ENCODE results near the gene RASAL1. TPM values are rescaled to one million over a fixed set of nuclear protein-coding genes. Genes with fewer than 3 reads are reported as not detected.
A peak's percentile ranks its signal among the peaks of the same experiment; 100 is the strongest.

The RASAL1 gene, protein sequence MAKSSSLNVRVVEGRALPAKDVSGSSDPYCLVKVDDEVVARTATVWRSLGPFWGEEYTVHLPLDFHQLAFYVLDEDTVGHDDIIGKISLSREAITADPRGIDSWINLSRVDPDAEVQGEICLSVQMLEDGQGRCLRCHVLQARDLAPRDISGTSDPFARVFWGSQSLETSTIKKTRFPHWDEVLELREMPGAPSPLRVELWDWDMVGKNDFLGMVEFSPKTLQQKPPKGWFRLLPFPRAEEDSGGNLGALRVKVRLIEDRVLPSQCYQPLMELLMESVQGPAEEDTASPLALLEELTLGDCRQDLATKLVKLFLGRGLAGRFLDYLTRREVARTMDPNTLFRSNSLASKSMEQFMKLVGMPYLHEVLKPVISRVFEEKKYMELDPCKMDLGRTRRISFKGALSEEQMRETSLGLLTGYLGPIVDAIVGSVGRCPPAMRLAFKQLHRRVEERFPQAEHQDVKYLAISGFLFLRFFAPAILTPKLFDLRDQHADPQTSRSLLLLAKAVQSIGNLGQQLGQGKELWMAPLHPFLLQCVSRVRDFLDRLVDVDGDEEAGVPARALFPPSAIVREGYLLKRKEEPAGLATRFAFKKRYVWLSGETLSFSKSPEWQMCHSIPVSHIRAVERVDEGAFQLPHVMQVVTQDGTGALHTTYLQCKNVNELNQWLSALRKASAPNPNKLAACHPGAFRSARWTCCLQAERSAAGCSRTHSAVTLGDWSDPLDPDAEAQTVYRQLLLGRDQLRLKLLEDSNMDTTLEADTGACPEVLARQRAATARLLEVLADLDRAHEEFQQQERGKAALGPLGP
- 2.3 and 2.6 TPM in 2 replicates for total RNA-seq (2014; rRNA removed; shearing (Covaris generic))
- 34.5 and 45.6 TPM in 2 replicates for polyA plus RNA-seq (2014; cell fraction: nucleus; rRNA removed)

DNA sequence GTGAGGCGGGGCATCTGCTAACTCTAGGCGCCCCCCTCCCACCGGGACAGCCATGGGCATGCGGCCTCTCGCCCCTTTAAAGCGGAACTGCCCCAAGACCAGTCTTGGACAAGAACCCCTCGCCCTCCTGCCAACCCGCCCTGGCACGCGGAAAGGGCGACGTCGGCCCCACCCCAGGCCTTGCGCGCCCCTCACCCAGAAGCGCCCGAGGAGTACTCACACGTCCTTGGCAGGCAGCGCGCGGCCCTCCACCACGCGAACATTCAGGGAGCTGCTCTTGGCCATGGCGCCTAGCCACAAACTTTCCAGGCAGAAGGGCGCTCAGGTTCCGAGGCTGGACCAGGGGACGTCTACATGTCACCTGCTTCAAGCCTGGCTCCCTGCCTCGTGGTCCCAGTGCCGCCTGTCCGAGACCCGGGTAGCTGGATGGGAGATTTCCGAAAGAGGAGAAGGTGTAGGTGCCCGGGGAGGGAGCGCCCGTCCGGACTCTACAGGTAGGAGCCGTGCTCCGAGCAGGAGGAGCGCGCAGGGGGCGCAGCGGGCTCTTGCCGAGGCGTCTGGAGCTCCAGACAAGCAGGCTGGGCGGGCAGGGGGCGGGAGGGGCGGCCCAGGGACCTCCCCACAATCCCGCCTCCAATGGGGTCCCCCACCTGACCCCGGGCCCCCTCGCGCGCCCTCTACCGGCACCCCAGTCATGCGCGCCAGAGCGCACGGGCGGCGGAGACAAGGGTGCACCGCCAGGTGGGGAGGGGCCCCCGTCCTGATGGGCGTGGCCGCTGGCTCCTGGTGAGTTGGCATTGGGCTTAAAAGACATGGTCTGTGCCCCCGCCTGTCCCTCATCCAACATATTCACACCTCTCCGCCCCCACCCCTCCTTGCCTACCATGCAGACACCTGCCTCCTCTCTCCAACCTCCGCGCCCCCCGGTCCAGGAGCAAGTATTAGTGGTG, at the start of gene RASAL1:
Gene RASAL1, minus strand, starts transcription at position 584 of the 950 bp plus-strand sequence. Its CDS starts 299 bp downstream, at position 285.
- peak; percentile 69 for DNase-seq (ENCODE audit: extremely low read depth, low read depth)

DNA sequence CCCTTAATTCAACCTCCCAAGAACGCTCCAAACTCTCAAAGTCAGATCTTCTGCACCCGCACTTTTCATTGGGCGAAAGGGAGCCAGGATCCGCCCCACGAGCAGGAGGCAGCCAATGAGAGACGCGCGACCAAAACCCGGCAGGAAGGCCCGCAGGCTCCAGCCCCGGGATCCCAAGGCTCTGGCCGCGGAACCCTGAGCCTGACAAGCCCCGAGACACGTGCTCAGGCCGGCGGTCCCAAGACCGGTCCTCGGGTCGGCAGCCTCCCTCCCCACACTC, 49.3 kb upstream of the RASAL1 start:
- DNase-seq (ENCODE audit: extremely low read depth, low read depth) = peak; percentile 89

DNA sequence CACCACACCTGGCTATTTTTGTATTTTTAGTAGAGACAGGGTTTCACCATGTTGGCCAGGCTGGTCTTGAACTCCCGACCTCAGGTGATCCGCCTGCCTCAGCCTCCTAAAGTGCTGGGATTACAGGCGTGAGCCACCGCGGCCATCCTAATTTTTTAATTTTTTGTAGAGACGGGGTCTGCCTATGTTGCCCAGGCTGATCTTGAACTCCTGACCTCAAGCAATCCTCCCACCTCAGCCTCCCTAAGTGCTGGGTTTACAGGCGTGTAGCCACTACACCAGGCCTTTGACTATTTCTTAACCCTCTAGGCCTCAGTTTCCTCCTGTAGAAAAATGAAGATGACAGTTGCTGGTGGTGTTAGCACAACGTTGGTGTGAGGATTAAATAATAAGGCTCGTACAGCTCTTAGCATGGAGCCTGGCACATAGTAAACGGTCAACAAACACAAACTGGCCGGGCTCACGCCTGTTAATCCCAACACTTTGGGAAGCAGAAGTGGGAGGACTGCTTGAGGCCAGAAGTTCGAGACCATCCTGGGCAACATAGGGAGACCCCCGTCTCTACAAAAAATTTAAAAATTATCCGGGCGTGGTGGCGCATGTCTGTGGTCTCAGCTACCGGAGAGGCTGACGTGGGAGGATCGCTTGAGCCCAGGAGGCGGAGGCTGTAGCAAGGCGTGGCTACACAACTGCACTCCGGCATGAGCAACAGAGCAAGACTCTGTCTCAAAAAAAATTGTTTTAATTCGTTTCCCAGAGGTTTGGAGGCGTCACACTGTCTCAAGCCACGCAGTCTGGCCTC, 48.7 kb upstream of the RASAL1 start:
- DNase-seq (ENCODE audit: extremely low read depth, low read depth) = no peak

DNA sequence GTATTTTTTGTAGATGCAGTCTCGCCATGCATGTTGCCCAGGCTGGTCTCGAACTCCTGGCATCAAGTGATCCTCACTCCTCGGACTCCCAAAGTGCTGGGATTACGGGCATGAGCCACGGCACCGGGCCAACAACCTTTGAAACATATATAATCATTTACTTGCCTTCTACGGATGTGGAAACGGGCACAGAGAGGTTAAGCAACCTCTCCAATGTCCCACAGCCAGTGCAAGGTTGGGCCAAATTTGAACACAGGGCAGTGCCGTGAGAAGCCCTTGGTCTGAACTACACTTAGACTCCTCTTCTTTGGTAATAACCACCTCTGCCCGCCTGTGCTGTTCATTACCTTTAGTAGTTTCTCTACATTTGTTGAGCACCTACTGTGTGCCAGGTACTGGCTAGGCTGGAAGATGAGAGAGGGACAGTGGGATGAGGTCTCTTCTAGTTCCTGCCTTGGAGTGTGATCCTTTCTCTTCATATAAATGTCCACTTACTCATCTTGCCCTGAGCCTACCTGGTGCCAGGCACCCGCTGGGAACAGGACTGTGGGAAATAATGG, 47.5 kb upstream of the RASAL1 start:
- DNase-seq (ENCODE audit: extremely low read depth, low read depth) = no peak

DNA sequence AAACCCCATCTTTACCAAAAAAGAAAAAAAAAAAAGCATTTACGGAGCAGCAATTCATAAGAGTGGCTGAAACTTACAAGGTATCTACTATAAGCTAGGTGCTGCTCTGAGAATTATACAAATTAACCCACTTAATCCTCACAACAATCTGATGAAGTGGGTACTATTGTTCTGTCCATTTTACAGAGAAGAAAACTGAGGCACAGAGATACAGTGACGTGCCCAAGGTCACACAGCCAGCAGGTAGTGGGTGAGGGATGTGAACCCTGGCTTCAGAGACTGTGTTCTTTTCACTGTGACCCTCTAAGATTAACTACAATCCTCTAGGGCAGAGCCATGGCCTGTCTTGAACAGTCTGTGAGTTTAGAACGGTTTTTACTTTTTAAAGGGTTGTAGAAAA, 46.4 kb upstream of the RASAL1 start:
- no peak for DNase-seq (ENCODE audit: extremely low read depth, low read depth)

DNA sequence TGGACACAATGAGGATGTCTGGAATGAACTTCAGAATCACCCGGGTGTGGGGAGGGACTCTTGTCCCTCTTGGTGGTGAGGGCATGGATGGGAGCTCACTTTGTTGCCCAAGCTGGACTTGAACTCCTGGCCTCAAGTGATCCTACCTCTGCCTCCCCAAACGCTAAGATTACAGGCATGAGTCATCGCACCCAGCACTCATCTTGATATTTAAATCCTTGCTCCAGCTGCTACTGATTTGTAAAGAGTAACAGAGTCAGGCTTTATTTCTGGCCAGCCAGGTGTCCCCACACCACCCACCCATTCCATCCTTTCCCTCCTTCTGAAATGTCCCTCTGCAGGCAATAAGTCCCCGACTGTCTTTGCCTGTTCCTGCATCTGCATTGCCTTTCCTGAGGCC, 44.8 kb upstream of the RASAL1 start:
- DNase-seq (ENCODE audit: extremely low read depth, low read depth) = no peak

DNA sequence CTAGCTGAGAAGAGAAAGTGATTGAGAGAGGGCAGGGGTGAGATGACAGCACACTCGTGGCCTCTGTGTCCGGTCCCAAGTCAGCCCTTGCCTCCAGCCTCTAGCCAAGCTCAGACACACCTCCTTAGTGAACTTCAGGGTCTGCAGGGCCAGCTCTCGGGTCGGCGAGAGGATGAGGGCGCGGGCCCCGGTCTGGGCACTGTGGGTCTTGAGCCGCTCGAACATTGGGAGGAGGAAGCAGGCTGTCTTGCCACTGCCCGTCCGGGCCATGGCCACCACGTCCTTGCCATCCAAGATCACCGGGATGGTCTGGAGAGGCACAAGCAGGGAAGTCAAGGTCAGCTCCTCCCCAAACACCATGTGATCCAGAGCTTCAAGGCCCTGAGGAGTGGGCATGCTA, 43.5 kb upstream of the RASAL1 start:
- no peak for DNase-seq (ENCODE audit: extremely low read depth, low read depth)

DNA sequence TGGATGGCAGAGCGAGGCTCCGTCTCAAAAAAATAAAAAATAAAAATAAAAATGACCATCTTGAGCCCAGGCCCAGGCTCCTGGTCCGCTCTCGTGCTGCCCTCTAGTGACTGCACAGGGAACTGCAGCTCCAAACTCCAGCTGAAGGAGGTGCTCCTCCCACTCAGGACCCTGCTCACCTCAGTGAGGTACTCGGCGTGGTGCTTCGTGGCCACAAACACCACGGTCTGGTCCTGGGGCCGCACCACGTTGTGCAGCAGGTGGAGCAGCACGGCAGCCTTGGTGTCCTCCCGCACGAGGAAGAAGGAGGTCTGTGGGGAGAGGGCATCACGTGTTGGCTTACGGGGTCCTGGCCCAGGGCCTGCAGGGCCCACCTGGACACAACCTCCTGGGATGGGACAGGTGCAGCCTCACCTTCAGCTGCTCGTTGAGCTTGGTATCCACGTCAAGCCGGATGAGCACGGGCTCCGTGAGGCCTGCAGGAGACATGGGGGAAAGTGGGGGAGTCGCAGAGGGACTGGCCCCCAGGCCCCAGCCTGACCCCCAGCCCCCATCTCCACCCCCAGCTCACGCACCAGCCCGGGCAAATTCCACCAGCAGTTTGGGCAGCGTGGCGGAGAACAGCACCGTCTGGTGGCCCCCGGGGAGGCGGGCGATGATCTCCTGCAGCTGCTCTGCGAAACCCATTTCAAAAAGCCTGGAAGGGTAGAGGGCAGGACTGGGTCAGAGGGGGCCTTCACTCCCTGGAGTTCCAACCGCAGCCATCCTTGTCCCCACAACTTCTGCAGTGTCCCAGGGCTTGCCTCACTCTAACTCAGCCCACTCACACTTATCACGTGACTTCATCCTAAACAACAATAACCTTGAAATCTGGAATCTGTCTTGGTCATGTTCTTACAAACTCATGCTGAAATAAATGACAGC, 39.2 kb upstream of the RASAL1 start:
- peak; percentile 53 for DNase-seq (ENCODE audit: extremely low read depth, low read depth)

DNA sequence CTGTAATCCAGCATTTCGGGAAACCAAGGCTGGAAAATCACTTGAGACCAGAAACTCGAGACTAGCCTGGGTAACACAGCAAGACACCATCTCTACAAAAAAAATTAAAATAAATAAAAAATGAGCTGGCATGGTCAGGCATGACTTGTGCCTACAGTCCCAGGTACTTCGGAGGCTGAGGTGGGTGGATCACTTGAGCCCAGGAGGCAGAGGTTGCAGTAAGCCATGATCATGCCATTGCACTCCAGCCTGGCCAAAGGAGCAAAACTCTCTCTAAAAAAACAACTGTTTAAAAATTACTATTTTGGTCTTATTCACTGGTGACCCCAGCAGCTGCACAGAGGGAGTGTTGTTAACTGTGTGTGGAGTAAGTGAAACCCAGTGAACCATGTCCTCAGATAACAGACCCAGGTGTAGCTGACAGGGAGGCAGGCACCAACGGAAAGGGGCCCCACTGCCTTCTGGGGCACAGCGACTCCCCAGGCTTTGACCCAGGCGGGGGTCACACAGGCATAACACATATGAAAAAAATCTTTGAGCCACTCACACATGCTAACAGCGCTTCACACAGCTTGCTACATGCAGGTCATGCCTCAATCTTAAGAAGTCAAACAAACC, 37.6 kb upstream of the RASAL1 start:
- DNase-seq (ENCODE audit: extremely low read depth, low read depth) = no peak

DNA sequence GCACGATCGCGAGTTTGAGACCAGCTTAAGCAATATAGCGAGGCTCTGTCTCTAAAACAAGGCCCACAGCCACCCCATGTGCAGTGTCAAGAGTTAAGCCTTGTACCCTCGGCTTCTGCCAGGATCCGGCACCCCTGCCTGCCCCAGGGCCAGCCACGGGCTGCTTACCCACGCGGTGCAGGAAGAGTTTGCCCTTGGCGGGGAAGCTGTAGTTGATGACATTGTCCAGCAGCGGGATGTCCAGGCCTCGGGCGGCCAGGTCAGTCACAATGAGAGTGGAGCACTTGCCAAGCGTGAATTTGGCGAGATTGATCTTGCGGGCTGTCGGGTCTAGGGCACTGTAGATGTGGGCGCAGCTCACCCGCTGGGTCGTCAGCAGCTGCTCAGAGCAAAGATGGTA, 36.6 kb upstream of the RASAL1 start:
- DNase-seq (ENCODE audit: extremely low read depth, low read depth) = no peak

DNA sequence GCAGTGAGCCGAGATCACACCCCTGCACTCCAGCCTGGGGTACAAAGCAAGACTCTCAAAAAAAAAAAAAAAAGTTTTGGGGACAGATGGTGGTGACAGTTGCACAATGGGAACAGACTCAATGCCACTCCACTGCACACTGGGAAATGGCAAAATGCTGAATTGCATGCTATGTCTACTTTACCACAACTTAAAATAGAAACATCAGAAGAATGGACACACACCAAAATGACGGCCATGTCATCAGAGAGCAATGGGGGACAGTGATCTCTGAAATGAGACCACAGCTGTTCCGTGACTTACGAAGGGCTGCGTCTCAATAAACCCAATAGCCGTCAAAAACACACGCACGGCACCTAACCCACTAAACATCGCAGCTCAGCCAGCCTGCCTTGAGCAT, 36.0 kb upstream of the RASAL1 start:
- no peak for DNase-seq (ENCODE audit: extremely low read depth, low read depth)

DNA sequence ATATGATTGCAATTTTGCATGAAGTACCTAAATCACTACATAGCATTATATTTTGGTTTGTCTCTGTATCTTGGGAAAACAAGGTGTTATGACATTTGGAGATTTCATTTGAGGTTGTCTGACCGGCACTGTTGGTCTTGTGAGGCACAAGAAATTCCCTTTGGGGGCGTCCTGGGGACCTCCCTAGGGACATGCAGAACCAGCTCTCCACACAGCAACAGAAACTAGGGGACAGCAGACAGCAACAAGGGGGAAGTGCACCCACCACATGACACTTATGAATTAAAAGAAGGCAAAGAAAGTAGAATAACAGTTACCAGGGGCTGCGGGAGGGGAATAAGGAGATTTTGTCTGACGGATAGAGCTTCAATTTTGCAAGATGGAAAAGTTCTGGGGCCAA, 35.4 kb upstream of the RASAL1 start:
- DNase-seq (ENCODE audit: extremely low read depth, low read depth) = no peak

DNA sequence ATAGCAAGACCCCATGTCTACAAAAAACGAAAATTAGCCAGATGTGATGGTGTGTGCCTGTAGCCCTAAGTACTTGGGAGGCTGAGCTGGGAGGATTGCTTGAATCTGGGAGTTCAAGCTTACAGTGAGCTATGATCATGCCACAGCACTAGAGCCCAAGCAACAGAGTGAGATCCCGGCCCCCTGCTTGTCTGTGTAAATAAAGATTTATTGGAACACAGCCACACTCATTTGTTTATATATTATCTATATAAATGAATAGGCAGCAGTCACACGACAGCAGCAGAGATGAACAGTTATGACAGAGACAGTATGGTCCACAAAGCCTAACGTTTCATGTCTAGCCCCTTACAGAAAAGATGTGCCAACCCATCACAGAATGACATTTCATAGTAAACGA, 34.9 kb upstream of the RASAL1 start:
- no peak for DNase-seq (ENCODE audit: extremely low read depth, low read depth)

DNA sequence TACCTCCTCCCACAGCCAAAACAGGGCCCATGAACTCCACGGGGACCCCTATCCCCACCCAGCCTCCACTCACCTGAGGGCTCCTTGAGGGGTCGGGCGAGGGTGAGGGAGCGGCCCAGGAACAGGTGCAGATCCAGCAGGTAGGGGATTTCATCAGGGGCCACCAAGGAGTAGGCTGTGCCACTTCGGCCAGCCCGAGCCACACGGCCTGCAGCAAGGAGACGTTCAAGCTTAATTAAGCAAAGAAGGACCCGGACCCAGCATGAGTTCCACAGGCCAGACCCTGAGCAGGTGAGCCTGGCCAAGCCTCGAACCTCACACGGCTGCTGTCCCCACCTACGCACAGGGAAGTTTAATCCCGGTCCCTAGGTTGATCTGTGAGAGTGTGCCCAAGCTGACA, 34.1 kb upstream of the RASAL1 start:
- no peak for DNase-seq (ENCODE audit: extremely low read depth, low read depth)

DNA sequence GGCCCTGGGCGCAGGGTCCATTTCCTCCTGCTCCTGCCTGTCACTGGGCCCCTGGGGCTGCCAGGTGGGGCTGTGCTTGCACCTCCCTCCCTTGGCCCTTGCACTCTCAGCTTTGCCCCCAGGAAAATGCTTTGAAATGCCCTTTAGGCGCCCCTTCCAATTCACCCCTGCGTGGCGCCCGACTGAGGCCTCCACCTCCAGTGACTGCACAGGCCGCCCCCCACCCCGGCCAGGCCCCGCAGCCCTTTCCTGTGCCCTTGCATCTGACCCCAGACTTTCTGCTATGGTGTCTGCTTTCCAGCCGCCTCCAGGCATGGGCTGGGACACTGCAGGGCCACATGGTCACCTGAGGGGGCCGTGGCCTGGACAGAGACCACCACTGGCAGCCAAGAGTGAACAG, 32.3 kb upstream of the RASAL1 start:
- DNase-seq (ENCODE audit: extremely low read depth, low read depth) = no peak

DNA sequence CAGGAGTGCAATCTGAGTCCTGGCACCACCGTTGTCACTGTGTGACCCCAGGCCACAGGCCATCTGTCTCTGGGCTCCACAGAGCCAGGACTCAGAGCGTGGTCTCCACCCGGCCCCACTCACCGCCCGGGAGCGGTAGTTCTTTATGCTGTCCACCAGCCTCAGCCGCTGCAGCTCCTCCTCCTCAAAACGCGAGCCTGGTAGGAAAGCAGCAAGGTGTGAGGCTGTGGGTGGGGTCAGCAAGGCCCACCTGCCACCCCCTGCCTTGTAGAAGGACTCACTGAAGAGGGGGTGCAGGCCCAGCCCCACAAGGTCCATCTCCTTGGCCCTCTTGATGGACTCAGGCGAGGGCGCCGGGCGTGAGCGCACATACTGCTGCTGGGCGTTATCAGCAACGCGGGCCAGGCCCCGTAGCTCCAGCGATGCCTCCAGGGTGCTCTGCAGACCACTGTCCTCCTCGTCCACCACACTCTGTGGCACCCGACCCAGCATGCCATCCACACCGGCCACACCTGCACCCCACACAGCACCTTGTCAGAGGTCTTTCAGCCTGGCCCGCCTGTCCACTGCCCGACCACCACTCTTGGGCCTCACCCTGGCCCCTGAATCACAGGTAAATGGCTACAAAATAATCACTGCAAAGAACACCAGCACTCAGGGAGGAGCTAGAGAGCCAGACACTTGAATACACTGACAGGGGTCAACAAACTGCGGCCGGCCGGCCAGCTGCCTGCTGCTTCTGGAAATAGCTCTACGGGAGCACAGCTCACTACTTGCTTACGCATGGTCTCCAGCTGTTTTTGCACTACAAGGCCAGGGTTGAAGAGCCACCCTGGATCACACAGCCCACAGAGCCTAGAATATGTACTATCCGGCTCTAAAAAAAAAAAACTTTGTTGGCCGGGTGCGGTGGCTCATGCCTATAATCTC, 30.2 kb upstream of the RASAL1 start:
- DNase-seq (ENCODE audit: extremely low read depth, low read depth) = no peak

DNA sequence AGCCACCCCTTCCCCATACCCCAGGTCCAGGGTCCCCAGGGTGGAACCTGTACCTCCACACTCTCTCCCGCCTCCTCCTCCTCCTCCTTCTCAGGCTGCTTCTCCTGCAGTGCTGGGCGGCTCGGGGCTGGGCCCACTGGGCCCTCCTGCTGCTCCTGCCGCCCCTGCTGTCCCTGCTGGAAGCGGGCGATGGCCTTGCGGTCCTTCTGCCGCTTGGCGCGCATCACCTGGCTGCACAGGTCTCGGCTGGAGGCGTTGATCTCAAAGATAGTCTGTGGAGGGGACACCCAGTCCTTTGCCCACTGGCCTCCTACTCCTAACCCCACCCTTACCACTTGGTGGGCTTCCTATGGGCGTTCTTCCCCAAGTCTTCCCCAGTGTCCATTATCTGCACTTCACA, 28.5 kb upstream of the RASAL1 start:
- DNase-seq (ENCODE audit: extremely low read depth, low read depth) = no peak

Measured in NCI-H460 (cell line).